ENCODE measurements around the gene RRP1B.
A peak's percentile ranks its signal among the peaks of the same experiment; 100 is the strongest.
"Not testable (repeated sequence)": the region's sequence is repeated elsewhere in the genome, so short reads cannot be mapped to it uniquely, and the experiment has no call there.

RRP1B gene

GRCh38 chr21:43712268-43712942 lies 53.0 kb downstream of the RRP1B start:
- Histone ChIP-seq H3K27me3 (ENCODE audit: control insufficient read depth, insufficient read depth, low read length, poor library complexity, severe bottlenecking) (peaks cover 10% of the 10 kb centered on the region), H3K9me3 (ENCODE audit: control insufficient read depth, low read length) (no peaks in the 10 kb centered on the region), H3K27ac (ENCODE audit: insufficient read depth, low read depth, low read length, poor library complexity, severe bottlenecking) (no peak overlapping the region), H3K4me3 (ENCODE audit: insufficient read depth, low read depth, low read length) (no peak overlapping the region), H3K4me1 (ENCODE audit: control insufficient read depth, insufficient read depth, low read length) (no peaks in the 10 kb centered on the region), H3K36me3 (ENCODE audit: control insufficient read depth, insufficient read depth, low read length) (no peaks in the 10 kb centered on the region)
- WGBS, 2 experiments = 76 to 77% methylated on average over 13 of the region's 13 CpGs

GRCh38 chr21:43713123-43713522 lies 53.8 kb downstream of the RRP1B start:
- H3K27ac ChIP-seq (ENCODE audit: insufficient read depth, low read depth, low read length, poor library complexity, severe bottlenecking); H3K36me3 ChIP-seq (ENCODE audit: control insufficient read depth, insufficient read depth, low read length); H3K4me3 ChIP-seq (ENCODE audit: insufficient read depth, low read depth, low read length); H3K4me1 ChIP-seq (ENCODE audit: control insufficient read depth, insufficient read depth, low read length); H3K9me3 ChIP-seq (ENCODE audit: control insufficient read depth, low read length): not testable (repeated sequence)
- H3K27me3 ChIP-seq (ENCODE audit: control insufficient read depth, insufficient read depth, low read length, poor library complexity, severe bottlenecking) = peaks cover 16% of the 10 kb centered on the region
- 92 to 96% methylated on average over 6 of the region's 6 CpGs for WGBS, 2 experiments

- H3K27me3 ChIP-seq (ENCODE audit: control insufficient read depth, insufficient read depth, low read length, poor library complexity, severe bottlenecking) = peaks cover 36% of the 10 kb centered on the region
- H3K36me3 ChIP-seq (ENCODE audit: control insufficient read depth, insufficient read depth, low read length) = no peaks in the 10 kb centered on the region
- H3K27ac ChIP-seq (ENCODE audit: insufficient read depth, low read depth, low read length, poor library complexity, severe bottlenecking) = no peak overlapping the region
- H3K4me3 ChIP-seq (ENCODE audit: insufficient read depth, low read depth, low read length) = no peak overlapping the region
- 84 to 88% methylated on average over 12 of the region's 12 CpGs for WGBS, 2 experiments
- H3K4me1 ChIP-seq (ENCODE audit: control insufficient read depth, insufficient read depth, low read length) = peaks cover 7% of the 10 kb centered on the region
- no peaks in the 10 kb centered on the region for H3K9me3 ChIP-seq (ENCODE audit: control insufficient read depth, low read length)
These were observed 57.2 kb downstream of the RRP1B start for GRCh38 chr21:43716376-43717165.

DNA sequence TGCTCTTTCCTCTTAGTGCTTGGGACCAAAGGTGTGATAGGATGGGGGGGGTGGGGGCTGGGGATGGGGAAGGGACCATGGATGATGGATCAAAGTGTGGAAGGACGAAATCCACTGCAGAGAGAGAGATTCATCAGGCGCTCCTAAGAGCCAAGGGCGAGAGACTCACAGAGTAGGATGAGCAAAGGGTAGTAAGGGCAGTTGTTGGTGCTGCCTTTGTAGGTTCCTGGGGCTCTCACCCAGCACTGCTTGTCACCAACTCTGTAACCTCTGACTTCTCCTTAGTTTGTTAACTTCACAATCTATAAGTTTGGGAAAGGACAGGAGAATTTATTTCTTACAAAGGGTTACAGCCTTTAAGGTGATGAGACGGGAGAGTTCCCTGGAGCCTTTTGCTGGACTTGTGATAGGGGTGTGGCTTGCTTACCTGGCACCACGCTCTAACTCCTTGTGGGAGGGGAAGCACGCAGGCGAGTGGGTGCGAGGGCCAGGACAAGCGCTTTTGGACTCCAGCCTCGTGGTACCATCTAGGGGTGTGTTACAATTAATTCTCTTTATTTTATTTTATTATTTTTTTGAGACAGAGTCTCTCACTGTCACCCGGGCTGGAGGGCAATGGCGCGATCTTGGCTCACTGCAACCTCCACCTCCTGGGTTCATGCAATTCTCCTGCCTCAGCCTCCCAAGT lies 58.0 kb downstream of the RRP1B start:
- 94 to 95% methylated on average over 12 to 13 of the region's 13 CpGs for WGBS, 2 experiments
- Histone ChIP-seq H3K9me3 (ENCODE audit: control insufficient read depth, low read length) (no peaks in the 10 kb centered on the region), H3K27ac (ENCODE audit: insufficient read depth, low read depth, low read length, poor library complexity, severe bottlenecking) (no peak overlapping the region), H3K36me3 (ENCODE audit: control insufficient read depth, insufficient read depth, low read length) (no peaks in the 10 kb centered on the region), H3K4me1 (ENCODE audit: control insufficient read depth, insufficient read depth, low read length) (peaks cover 7% of the 10 kb centered on the region), H3K4me3 (ENCODE audit: insufficient read depth, low read depth, low read length) (no peak overlapping the region), H3K27me3 (ENCODE audit: control insufficient read depth, insufficient read depth, low read length, poor library complexity, severe bottlenecking) (peaks cover 36% of the 10 kb centered on the region)

- no peaks in the 10 kb centered on the region for H3K9me3 ChIP-seq (ENCODE audit: control insufficient read depth, low read length)
- no peak overlapping the region for H3K27ac ChIP-seq (ENCODE audit: insufficient read depth, low read depth, low read length, poor library complexity, severe bottlenecking)
- peaks cover 7% of the 10 kb centered on the region for H3K4me1 ChIP-seq (ENCODE audit: control insufficient read depth, insufficient read depth, low read length)
- peaks cover 36% of the 10 kb centered on the region for H3K27me3 ChIP-seq (ENCODE audit: control insufficient read depth, insufficient read depth, low read length, poor library complexity, severe bottlenecking)
- no peaks in the 10 kb centered on the region for H3K36me3 ChIP-seq (ENCODE audit: control insufficient read depth, insufficient read depth, low read length)
- WGBS, 2 experiments = 27% methylated on average over 70 of the region's 70 CpGs
- peak overlapping the region; percentile 83 for H3K4me3 ChIP-seq (ENCODE audit: insufficient read depth, low read depth, low read length)
These were observed 58.9 kb downstream of the RRP1B start for GRCh38 chr21:43717967-43718871.

DNA sequence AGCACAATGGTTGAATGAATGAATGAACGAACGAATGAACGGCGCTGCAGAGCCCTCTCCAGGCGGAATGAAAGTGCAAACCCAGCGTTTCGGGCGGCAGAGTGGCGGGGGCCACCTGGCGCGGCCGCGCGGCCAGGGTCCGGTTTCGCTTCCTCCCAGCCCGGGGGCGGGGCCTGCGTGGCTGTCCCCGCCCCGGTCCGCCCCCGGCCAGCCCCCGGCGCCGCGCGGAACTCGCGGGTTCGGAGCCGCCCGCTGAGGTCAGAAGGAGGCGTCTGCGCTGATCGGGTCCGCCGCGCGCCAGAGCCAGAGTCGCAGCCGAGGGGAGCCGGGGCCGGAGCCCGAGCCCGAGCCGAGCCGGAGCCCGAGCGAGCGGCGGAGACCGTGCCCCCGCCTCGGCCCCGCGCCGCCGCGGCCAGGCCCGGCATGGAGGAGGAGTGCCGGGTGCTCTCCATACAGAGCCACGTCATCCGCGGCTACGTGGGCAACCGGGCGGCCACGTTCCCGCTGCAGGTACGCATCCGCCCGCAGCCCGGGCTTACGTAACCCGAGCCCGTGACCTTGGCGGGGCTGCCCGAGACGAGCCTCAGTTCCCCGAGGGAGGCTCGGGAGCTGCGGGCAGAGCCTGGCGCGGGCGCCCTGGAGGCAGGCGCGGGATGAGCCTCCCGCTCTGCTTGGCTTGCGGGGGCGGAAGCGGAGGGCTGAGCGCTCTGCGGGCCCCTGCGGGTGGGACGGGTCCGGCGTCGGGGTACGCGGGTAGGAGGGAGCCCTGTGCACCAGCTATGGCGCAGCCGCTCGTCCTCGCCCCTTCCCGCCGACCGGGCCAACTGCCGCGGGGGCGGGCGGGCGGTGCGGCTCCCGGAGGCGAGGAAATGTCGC lies 59.8 kb downstream of the RRP1B start, which contains the start of gene PDXK:
Gene PDXK (plus strand): TSS at position 258 of the 876 bp plus-strand sequence. CDS start 166 bp downstream, at position 424.
- H3K27ac ChIP-seq (ENCODE audit: insufficient read depth, low read depth, low read length, poor library complexity, severe bottlenecking) = no peak within 1 kb of the TSS

DNA sequence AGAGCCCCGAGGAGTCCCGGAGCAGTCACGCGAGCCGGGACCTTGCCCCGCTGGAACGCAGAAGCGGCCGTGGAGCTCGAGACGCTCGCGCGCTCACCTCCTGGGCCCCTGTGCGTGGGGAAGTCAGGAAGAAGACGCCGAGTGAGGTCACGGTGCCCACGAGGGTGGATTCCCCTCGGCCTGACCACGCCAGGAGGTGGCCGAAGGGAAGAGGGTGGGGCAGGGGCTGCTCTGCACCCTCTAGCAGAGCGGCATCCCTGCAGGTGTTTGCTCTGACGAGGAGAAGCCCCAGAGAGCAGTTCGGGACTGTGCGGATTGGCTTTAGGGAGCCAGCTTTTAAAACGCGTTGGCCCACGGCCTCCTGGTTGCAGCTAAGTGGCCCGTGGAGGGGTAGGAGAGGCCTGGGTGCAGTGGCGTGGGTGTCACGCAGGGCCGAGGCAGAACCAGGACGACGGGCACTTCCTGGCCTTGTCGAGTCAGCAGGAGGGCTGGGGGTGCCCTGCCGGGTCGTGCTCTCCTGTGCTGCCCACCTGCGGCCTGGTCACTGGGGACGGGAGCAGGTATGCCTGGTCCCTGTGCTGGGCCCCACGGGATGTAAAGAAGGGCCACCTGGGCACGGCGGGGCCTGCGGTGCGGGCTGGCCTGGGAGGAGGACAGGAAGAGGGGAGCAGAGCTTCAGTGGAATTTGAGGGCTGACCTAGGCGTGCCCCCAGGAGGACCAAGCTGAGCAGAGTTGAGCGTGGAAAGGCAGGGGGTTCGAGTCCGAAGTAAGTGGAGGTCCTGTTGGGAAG lies 60.6 kb downstream of the RRP1B start:
- peak overlapping the region; percentile 83 for H3K4me3 ChIP-seq (ENCODE audit: insufficient read depth, low read depth, low read length)
- no peaks in the 10 kb centered on the region for H3K9me3 ChIP-seq (ENCODE audit: control insufficient read depth, low read length)
- H3K4me1 ChIP-seq (ENCODE audit: control insufficient read depth, insufficient read depth, low read length) = peaks cover 7% of the 10 kb centered on the region
- WGBS, 2 experiments = 17 to 19% methylated on average over 49 of the region's 49 CpGs
- H3K27ac ChIP-seq (ENCODE audit: insufficient read depth, low read depth, low read length, poor library complexity, severe bottlenecking) = no peak overlapping the region
- no peaks in the 10 kb centered on the region for H3K36me3 ChIP-seq (ENCODE audit: control insufficient read depth, insufficient read depth, low read length)
- peaks cover 36% of the 10 kb centered on the region for H3K27me3 ChIP-seq (ENCODE audit: control insufficient read depth, insufficient read depth, low read length, poor library complexity, severe bottlenecking)

More for the DNA sequence above, 59.8 kb downstream of the RRP1B start, which contains the start of gene PDXK:
- H3K4me1 ChIP-seq (ENCODE audit: control insufficient read depth, insufficient read depth, low read length) = peaks cover 7% of the 10 kb centered on the region
- H3K36me3 ChIP-seq (ENCODE audit: control insufficient read depth, insufficient read depth, low read length) = no peaks in the 10 kb centered on the region
- H3K9me3 ChIP-seq (ENCODE audit: control insufficient read depth, low read length) = no peaks in the 10 kb centered on the region
- H3K4me3 ChIP-seq (ENCODE audit: insufficient read depth, low read depth, low read length) = peak within 1 kb of the TSS; percentile 83
- WGBS, 2 experiments = 0% methylated on average over 117 of the region's 117 CpGs
- peaks cover 36% of the 10 kb centered on the region for H3K27me3 ChIP-seq (ENCODE audit: control insufficient read depth, insufficient read depth, low read length, poor library complexity, severe bottlenecking)

GRCh38 chr21:43720539-43721166 lies 61.3 kb downstream of the RRP1B start:
- H3K9me3 ChIP-seq (ENCODE audit: control insufficient read depth, low read length) = no peaks in the 10 kb centered on the region
- 89 to 91% methylated on average over 16 of the region's 16 CpGs for WGBS, 2 experiments
- H3K27me3 ChIP-seq (ENCODE audit: control insufficient read depth, insufficient read depth, low read length, poor library complexity, severe bottlenecking) = peaks cover 36% of the 10 kb centered on the region
- H3K36me3 ChIP-seq (ENCODE audit: control insufficient read depth, insufficient read depth, low read length) = no peaks in the 10 kb centered on the region
- H3K4me3 ChIP-seq (ENCODE audit: insufficient read depth, low read depth, low read length) = peak overlapping the region; percentile 83
- H3K4me1 ChIP-seq (ENCODE audit: control insufficient read depth, insufficient read depth, low read length) = peaks cover 7% of the 10 kb centered on the region
- no peak overlapping the region for H3K27ac ChIP-seq (ENCODE audit: insufficient read depth, low read depth, low read length, poor library complexity, severe bottlenecking)

All from ectodermal cell (in vitro differentiated cells).